Endometrium (tissue), 2 donors: Measurements from ENCODE around the gene MDH2.
"Not testable (repeated sequence)": the region's sequence is repeated elsewhere in the genome, so short reads cannot be mapped to it uniquely, and the experiment has no call there.

Source experiments
- FAIRE-seq: peaks from 2 replicates; lab custom pipeline; 2012; peaks lifted over from hg19 to GRCh38; lab: Jason Lieb, UNC
- donor health status: control.
- donor health status: control.

Gene MDH2

DNA sequence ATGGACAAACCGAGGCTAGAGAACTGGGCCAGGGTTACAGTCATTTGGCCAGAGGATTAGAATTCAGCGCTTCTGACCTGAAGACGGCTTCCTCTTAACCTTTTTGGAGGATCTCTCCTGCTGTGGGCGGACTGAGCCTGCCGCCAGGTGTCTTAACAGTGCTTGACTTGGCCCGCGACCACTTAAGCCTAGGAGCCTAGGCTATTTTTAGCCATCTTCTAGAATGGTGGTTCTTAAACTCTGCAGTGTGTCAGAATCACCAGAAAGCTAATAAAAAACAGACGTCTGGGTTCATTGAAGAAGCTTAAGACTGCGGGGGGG is 722 bp downstream of the MDH2 start:
- FAIRE-seq = no peak

GRCh38 chr7:76049295-76049694 is 1.4 kb downstream of the MDH2 start:
- FAIRE-seq = no peak

DNA sequence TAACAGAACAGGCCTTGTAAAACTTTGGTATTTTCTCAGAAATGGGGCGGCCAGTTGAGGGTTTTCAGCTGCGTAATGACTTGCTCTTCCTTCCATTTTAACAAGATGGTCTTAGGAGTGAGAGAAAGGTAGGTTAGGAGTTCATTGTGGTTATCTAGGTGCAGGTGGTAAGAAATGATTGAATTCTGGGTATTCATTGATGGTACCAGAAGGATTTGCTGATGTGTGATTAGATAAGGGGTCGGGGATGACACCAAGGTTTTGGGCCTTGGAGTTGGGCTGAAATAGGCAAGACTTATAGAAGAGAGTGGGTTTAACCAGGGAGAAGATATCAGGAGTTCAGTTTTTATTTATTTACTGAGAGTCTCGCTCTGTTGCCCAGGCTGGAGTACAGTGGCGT is 2.6 kb downstream of the MDH2 start:
- no peak for FAIRE-seq

DNA sequence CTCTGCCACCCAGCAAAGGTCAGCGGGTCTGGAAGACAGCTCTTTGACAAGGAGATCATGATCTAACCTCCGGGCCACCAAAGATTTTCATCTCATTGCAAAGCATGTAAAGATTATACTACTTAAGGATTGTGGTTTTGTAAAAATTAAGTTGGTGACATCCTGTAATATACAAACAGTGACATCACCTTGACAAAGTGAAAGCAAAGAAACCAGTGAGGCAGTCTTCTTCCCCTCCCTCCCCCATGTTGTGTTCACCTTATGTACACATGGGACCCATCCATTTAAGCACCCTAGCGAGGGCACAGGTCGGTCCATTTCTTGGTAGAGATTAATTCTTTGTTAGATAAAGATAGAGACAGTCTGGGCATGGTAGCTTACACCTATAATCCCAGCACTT is 3.9 kb downstream of the MDH2 start:
- FAIRE-seq = no peak

DNA sequence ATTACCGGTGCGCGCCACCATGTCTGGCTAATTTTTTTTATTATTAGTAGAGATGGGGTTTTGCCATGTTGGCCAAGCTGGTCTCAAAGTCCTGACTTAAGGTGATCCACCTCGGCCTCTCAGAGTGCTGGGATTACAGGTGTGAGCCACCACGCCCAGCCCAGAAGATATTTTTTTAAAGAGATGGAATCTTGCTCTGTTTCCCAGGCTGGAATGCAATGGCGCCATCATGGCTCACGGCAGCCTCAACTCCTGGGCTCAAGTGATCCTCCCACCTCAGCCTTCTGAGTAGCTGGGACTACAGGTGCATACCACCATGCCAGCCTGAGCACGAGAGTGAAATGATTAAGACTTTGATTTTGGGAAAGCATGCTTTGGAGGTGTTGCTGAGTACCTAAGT is 4.8 kb downstream of the MDH2 start:
- not testable (repeated sequence) for FAIRE-seq

DNA sequence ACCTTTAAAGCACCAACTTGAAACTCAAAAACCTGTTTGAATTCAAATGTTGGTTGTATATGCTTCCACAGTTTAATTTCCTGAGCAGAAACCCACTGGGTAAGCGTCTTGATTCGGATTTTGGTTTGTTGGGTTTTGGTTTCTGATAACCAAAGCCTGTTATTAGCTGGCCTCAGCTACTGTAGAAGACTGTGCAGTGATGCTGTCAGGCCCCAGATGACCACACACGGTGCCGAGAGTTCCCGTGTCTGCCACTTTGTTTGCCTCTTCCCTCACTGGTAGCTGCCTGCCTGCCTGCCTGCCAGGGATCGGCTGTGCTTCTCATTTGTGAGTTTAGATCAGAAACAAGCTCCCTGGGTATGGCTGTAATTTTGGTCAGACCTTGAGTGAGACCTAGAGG is 5.6 kb downstream of the MDH2 start:
- FAIRE-seq = no peak

GRCh38 chr7:76054123-76055120 is 6.5 kb downstream of the MDH2 start:
- FAIRE-seq = no peak

DNA sequence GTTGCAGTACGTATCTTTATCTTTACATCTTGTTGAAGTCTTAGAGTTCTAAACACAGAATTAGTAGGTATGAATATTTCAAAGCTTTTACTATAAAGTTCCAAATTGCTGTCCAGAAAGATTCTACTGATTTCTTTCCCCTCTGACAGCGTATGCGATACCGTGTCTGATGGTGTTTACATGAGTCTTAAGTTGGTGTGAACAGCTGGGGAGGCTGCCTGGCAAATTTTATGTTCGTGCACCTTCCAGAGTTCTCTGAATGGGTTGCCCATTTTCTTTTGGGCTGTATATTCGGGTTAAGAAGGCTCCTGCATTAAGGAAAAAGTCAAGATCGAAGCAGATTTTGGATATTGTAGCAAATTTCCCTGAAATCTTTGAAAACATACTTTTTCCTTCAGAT is 8.3 kb downstream of the MDH2 start:
- FAIRE-seq = no peak

DNA sequence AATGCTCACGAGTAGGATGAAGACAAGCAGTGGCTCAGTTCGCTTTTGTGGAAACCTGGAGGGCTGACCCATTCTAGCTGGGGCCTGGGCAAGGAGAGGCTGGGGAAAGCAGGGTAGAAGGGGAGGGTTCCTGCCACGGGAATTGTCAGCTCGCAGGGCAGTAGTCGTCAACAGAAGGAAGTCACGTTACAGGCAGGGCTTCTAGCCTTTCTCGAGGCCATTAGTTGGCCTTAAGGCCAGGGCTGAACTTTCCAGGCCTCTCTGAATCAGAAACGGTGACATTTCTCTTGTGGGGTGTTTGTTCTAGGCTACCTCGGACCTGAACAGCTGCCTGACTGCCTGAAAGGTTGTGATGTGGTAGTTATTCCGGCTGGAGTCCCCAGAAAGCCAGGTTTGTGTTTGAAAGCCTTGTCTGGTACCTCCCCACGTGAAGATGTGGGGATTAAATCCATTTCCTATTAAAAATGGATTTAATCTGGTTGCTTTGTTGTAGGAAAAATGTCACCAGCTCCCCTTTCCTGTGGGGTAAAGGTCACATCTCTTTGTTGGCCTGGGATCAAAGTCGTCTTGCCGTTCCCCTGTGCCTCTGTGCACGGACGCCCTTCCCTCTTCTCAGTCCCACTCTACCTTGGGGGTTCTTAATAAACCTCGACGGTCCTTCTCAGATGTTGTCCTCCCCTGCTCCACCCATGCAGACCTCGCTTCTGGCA is 9.4 kb downstream of the MDH2 start:
- no peak for FAIRE-seq

DNA sequence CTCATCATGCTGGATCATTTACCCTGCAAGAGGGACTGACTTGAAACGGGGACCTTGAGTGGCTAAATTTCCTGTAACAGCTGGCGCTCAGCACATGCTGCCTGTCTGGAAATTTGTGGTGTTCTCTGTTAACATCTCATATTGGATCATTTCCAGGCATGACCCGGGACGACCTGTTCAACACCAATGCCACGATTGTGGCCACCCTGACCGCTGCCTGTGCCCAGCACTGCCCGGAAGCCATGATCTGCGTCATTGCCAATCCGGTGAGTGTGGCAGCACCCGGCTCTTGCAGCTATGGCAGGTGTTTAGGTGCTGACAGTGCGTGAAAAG is 9.9 kb downstream of the MDH2 start:
- no peak for FAIRE-seq

DNA sequence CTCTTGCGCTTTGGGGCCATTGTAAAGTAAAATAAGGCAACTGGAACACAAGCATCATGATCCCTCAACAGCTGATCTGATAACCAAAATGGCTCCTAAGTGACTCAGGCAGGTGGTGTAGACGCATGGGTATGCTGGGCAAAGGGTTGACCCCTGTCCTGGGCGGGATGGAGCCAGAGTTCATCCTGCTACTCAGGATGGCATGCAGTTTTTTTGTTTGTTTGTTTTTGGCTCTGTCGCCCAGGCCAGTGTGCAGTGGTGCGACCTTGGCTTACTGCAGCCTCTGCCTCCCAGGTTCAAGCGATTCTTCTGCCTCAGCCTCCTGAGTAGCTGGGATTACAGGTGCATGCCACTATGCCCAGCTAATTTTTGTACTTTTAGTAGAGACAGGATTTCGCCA is 10.8 kb downstream of the MDH2 start:
- FAIRE-seq = not testable (repeated sequence)

- no peak for FAIRE-seq
Measured at GRCh38 chr7:76060842-76061241, 12.9 kb downstream of the MDH2 start.

- FAIRE-seq = no peak
Measured at GRCh38 chr7:76062254-76062653, 14.3 kb downstream of the MDH2 start.

- no peak for FAIRE-seq
Measured at GRCh38 chr7:76063114-76063513, 15.2 kb downstream of the MDH2 start.

DNA sequence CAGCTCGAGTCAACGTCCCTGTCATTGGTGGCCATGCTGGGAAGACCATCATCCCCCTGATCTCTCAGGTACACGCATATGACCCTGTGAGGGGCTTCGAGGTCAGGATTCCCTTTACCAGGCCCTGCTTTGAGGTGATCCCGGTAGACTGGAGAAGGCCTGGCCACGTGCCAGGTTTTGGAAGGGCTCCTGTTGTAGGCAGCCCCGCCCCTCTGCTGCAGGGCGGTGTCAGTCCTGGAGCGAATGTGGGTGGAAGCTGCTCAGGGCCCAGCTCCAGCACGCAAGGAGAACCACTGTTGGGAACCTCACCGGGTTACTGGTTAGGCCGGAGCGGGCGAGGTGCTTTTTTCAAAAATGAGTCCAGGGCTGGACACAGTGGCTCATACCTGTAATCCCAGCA is 15.6 kb downstream of the MDH2 start:
- FAIRE-seq = no peak

DNA sequence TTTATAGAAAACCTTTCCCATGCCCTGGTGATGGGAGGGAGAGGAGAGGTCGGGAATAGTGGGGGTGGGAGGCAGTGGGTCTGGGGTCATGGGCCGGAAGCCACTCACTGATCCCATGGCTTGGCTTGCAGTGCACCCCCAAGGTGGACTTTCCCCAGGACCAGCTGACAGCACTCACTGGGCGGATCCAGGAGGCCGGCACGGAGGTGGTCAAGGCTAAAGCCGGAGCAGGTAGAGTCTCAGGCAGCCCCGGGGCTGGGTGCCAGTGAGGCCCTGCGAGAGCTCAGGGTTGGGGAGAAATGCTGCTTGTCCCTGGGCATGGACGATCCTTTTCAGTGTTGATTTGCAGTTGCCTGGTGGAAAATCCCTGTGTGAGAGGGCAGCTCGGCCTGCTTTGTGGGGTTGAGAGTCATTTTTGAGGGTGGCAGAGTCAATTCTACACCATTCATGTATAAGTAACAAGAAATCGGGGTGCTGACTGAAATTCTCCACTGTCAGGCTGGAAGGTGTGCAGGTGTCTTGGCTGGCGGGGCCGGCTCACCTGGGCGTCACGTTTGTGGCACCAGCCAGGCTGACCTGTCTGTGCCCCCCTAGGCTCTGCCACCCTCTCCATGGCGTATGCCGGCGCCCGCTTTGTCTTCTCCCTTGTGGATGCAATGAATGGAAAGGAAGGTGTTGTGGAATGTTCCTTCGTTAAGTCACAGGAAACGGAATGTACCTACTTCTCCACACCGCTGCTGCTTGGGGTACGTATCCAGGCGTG is 16.5 kb downstream of the MDH2 start:
- no peak for FAIRE-seq

DNA sequence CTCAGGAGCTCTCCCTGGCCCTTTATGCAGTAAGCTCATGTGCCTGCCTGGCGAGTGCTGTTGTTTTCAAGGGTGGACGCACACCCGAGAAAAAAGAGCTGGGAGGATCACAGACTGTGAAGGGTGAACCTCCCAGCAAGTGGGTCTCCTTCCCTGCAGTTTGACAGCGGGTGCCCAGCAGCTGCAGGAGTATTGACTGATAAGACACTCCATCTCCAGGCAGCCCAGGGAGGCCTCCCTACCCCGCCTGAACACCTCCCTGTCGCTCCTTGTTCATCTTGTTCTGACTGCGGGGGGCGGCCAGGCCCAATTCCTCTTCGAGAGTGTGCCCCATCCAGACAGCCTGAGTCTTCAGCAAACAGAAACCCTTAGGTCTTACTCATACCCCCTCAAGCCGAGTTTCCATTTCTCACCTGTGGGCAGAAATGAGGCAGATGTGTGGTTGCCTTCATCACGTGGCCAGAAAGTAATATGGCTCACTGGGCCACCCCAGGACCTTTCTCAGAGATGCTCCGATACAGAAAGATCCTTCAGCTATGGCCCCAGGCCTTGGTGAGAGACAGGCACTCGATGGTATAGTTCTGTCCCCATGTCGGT is 17.2 kb downstream of the MDH2 start:
- no peak for FAIRE-seq

GRCh38 chr7:76066716-76067503 is 19.0 kb downstream of the MDH2 start:
- no peak for FAIRE-seq

- no peak for FAIRE-seq
Measured at GRCh38 chr7:76069238-76069638, 21.3 kb downstream of the MDH2 start.

- no peak for FAIRE-seq
Measured at GRCh38 chr7:76071316-76072242, 23.7 kb downstream of the MDH2 start.
